Nephron (organoid): ENCODE results near the gene VAV2.

Experiments used
- H3K27ac Mint-ChIP-seq, 3 experiments: 2 replicates each; pipeline ENCODE4 v1.8.0; 2020; ENCODE audit warnings: mixed read lengths in 3 of 3, mild to moderate bottlenecking in 2 of 3, moderate library complexity in 1 of 3
- H3K27me3 Mint-ChIP-seq: 2 replicates; pipeline ENCODE4 v1.8.0; 2021; ENCODE audit warnings: low read depth, mild to moderate bottlenecking, moderate library complexity, mixed read lengths
- H3K36me3 Mint-ChIP-seq: 2 replicates; pipeline ENCODE4 v1.8.0; 2020; ENCODE audit warnings: low read depth, mixed read lengths
- H3K4me1 Mint-ChIP-seq: 2 replicates; pipeline ENCODE4 v1.8.0; 2020; ENCODE audit warnings: mixed read lengths
- H3K4me3 Mint-ChIP-seq, 3 experiments: 2 replicates each; pipeline ENCODE4 v1.8.0; 2020; ENCODE audit warnings: mild to moderate bottlenecking in 3 of 3, mixed read lengths in 3 of 3, moderate library complexity in 2 of 3
- H3K9me3 Mint-ChIP-seq: 2 replicates; pipeline ENCODE4 v1.8.0; 2020; ENCODE audit warnings: mixed read lengths
- TF ChIP-seq, protein P1 (sequence below), 3 experiments: fragments of 200-600 bp; sonication (generic); IDR thresholded peaks; one replicate each; pipeline ENCODE4 v1.5.0; 2021; ENCODE audit warnings: antibody characterized with exemption in 3 of 3; ENCODE audit not compliant: unreplicated experiment in 3 of 3

Gene VAV2

DNA sequence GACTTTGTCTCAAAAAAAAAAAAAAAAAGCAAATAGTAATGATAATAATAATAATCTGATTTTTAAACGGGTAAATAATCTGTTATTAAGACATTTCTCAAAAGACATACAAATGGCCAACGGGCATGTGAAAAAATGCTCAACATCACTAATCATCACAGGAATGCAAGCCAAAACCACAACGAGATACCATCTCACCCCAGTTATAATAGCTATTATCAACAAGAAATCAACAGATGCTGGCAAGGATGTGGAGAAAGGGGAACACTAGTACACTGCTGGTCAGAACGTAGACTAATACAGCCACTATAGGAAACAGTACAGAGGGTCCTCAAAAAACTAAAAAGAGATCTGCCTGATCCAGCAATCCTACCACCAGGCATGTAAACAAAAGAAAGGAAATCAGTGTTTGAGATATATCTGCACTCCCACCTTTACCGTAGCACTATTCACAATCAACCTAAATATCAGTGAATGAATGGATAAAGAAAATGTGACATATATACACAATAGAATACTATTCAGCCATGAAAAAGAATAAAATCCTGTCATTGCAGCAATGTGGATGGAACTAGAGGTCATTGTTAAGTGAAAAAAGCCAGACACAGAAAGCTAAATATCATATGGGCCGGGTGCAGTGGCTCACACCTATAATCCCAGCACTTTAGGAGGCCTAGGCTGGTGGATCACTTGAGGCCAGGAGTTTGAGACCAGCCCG is 24.9 kb downstream of the VAV2 start:
- Mint-ChIP-seq H3K4me3 (no peak overlapping the region), H3K27me3 (no peaks in the 10 kb centered on the region), H3K4me1 (peaks cover 21% of the 10 kb centered on the region), H3K36me3 (peaks cover 23% of the 10 kb centered on the region), H3K27ac (no peak overlapping the region), H3K9me3 (peaks cover 16% of the 10 kb centered on the region)
- TF ChIP-seq, protein P1, sequence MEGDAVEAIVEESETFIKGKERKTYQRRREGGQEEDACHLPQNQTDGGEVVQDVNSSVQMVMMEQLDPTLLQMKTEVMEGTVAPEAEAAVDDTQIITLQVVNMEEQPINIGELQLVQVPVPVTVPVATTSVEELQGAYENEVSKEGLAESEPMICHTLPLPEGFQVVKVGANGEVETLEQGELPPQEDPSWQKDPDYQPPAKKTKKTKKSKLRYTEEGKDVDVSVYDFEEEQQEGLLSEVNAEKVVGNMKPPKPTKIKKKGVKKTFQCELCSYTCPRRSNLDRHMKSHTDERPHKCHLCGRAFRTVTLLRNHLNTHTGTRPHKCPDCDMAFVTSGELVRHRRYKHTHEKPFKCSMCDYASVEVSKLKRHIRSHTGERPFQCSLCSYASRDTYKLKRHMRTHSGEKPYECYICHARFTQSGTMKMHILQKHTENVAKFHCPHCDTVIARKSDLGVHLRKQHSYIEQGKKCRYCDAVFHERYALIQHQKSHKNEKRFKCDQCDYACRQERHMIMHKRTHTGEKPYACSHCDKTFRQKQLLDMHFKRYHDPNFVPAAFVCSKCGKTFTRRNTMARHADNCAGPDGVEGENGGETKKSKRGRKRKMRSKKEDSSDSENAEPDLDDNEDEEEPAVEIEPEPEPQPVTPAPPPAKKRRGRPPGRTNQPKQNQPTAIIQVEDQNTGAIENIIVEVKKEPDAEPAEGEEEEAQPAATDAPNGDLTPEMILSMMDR (IDR thresholded peaks at IDR 0.05; ENCODE audit: unreplicated experiment in 3 of 3), result no peak

DNA sequence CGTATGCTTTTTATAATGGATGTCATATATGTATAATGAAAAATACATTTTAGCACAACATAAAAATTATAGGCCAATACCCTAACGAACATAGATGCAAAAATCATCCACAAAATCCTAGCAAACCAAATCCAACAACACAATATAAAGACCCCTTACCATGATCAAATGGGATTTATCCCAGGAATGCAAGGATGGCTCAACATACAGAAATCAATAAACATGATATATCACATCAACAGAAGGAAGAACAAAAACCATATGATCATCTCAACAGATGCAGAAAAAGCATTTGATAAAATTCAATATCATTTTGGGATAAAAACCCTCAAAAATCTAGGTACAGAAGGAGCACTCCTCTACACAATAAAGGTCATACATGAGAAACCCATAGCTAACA is 27.7 kb downstream of the VAV2 start:
- H3K4me1 Mint-ChIP-seq, result peaks cover 26% of the 10 kb centered on the region
- no peak overlapping the region for H3K4me3 Mint-ChIP-seq
- H3K27me3 Mint-ChIP-seq, result no peaks in the 10 kb centered on the region
- peaks cover 23% of the 10 kb centered on the region for H3K36me3 Mint-ChIP-seq
- no peak overlapping the region for H3K27ac Mint-ChIP-seq
- H3K9me3 Mint-ChIP-seq, result peaks cover 16% of the 10 kb centered on the region
- TF ChIP-seq, protein P1 (IDR thresholded peaks at IDR 0.05; ENCODE audit: unreplicated experiment in 3 of 3), result no peak

DNA sequence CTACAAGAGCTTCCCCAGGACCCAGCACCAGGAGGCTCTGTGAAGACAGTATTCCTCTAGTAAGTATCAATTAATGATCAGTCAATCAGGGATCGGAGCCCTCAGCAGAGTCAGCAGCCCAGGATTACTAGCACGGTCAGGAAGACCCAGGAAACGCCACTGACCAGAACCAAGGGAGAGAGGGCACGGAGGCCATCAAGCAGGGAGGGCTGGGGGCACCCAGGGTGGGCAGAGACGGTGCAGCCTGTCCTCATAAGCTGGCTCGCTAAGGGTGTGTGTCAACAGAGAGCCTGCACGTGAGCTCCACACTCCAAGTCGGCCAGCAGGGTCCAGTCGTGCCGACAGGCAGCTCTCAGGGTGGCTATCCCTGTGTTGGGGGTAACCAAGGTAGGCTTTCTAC is 29.0 kb downstream of the VAV2 start:
- Mint-ChIP-seq H3K36me3 (peaks cover 23% of the 10 kb centered on the region), H3K27ac (peak overlapping the region in 1 of 3 experiments; percentile 58), H3K4me3 (no peak overlapping the region), H3K4me1 (peaks cover 32% of the 10 kb centered on the region), H3K27me3 (no peaks in the 10 kb centered on the region), H3K9me3 (peaks cover 16% of the 10 kb centered on the region)
- TF ChIP-seq, protein P1 (IDR thresholded peaks at IDR 0.05; ENCODE audit: unreplicated experiment in 3 of 3), result no peak

DNA sequence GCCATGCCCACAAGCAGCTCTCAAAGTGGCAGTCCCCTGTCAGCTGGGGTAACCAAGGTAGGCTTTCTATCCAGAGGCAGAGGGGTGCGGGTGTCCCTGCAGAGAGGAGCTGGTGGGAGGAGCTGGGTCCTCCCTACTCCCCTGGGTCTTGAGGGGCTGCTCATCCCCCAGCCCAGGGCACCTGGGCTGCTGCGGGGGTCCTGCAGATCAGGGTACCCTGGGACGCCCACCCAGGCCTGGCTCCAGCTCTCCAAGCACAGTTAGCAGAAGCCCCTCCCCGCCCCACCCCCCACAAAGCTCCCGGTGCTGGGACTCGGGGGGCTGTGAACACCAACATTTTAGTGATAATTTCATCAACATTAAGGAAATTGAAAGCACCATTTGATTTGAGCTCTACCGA is 29.8 kb downstream of the VAV2 start:
- Mint-ChIP-seq H3K9me3 (peaks cover 16% of the 10 kb centered on the region), H3K4me1 (peaks cover 37% of the 10 kb centered on the region), H3K27ac (peak overlapping the region in 1 of 3 experiments; percentile 58), H3K4me3 (no peak overlapping the region), H3K27me3 (no peaks in the 10 kb centered on the region), H3K36me3 (peaks cover 23% of the 10 kb centered on the region)
- TF ChIP-seq, protein P1 (IDR thresholded peaks at IDR 0.05; ENCODE audit: unreplicated experiment in 3 of 3), result no peak

DNA sequence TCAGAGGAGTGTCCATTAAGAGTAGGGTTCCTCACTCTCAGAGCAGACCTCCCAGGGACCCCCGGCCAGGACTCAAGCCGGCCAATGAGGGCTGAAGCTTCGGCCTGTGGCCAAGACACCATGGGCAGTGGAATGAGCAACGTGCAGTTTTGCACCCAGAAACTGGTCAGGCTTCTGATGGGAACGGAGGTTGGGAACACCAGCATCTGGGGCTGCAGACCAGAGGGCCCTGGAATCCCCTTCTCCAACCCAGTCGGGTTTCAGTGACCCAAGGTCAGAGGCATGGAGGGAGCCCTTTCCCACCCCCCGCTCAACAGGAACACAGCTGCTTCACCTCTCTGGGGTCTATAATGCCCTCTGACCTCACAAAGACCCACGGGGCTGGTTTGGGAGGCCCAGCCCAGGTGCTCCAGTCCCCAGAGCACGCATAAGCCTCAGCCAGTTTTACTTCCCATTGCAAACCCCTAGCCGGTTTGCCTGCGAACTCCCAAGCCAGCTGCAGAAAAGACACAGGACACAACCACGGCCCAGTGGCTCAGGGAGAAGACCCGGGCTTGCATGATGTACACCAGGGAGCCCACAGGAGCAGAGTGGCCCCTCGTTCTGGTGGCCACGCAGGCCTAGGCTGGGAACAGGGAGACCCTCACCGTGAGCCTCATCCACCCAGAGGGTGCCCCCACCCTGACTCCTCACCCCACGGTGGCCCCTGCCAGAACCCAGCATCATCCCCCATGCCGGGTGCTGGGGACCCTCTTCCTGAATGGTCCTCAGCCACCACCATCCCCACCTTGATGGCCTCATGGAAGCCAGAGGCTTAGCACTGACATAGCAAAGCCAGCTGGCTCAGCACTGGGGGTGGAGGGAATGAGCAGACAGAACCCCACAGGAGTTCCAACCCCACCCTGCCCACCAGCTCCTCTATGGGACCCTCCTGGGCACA is 30.6 kb downstream of the VAV2 start:
- H3K27me3 Mint-ChIP-seq, result no peaks in the 10 kb centered on the region
- no peak overlapping the region for H3K27ac Mint-ChIP-seq
- peaks cover 23% of the 10 kb centered on the region for H3K36me3 Mint-ChIP-seq
- no peak overlapping the region for H3K4me3 Mint-ChIP-seq
- H3K9me3 Mint-ChIP-seq, result peaks cover 16% of the 10 kb centered on the region
- TF ChIP-seq, protein P1 (IDR thresholded peaks at IDR 0.05; ENCODE audit: unreplicated experiment in 3 of 3), result no peak
- H3K4me1 Mint-ChIP-seq, result peaks cover 43% of the 10 kb centered on the region
